NCI-H1436 treated with DMSO at 0.1 percent for 48 hours (cell line): ENCODE results near the gene SLC16A12.

Experiments used
- DNase-seq: peaks from one replicate; lab custom pipeline; 2025; lab: John Stamatoyannopoulos, UW

Gene SLC16A12

GRCh38 chr10:89390476-89391225, 144.7 kb downstream of the SLC16A12 start:
- no peak for DNase-seq

GRCh38 chr10:89389254-89389653, 146.1 kb downstream of the SLC16A12 start:
- DNase-seq = no peak

- DNase-seq = no peak
These were observed 146.6 kb downstream of the SLC16A12 start for GRCh38 chr10:89388806-89389205.

- DNase-seq = no peak
These were observed 150.7 kb downstream of the SLC16A12 start for GRCh38 chr10:89384474-89385340.

GRCh38 chr10:89382757-89383156, 152.6 kb downstream of the SLC16A12 start:
- no peak for DNase-seq
